ENCODE results near the gene KIF1B. TPM values are rescaled to one million over a fixed set of nuclear protein-coding genes. Genes with fewer than 3 reads are reported as not detected.

Gene KIF1B
- total and polyA plus RNA-seq, 9 of the 15 experiments (the other 6 are each of a cell fraction or from before 2014, with no cell fraction given) = 2.8 to 19.8 (median 11.9) TPM

GRCh38 chr1:10210841-10211804 lies 753 bp downstream of the KIF1B start (continued):
- TF ChIP-seq, protein P1, sequence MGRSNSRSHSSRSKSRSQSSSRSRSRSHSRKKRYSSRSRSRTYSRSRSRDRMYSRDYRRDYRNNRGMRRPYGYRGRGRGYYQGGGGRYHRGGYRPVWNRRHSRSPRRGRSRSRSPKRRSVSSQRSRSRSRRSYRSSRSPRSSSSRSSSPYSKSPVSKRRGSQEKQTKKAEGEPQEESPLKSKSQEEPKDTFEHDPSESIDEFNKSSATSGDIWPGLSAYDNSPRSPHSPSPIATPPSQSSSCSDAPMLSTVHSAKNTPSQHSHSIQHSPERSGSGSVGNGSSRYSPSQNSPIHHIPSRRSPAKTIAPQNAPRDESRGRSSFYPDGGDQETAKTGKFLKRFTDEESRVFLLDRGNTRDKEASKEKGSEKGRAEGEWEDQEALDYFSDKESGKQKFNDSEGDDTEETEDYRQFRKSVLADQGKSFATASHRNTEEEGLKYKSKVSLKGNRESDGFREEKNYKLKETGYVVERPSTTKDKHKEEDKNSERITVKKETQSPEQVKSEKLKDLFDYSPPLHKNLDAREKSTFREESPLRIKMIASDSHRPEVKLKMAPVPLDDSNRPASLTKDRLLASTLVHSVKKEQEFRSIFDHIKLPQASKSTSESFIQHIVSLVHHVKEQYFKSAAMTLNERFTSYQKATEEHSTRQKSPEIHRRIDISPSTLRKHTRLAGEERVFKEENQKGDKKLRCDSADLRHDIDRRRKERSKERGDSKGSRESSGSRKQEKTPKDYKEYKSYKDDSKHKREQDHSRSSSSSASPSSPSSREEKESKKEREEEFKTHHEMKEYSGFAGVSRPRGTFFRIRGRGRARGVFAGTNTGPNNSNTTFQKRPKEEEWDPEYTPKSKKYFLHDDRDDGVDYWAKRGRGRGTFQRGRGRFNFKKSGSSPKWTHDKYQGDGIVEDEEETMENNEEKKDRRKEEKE (IDR thresholded peaks at IDR 0.05; ENCODE audit: borderline replicate concordance in 1 of 2, control insufficient read depth in 1 of 2, low read depth in 2 of 2, low read length in 1 of 2) = no peak
- TF ChIP-seq ZNF695 (CRISPR knock-in tag; IDR thresholded peaks at IDR 0.05) (no peak), MIER1 (IDR thresholded peaks at IDR 0.05; ENCODE audit: low read depth) (no peak), NKRF (IDR thresholded peaks at IDR 0.05; ENCODE audit: borderline replicate concordance) (no peak; the same call in 1 of the 2 replicates), NR3C1 (CRISPR knock-in tag; IDR thresholded peaks at IDR 0.05) (no peak), CC2D1A (IDR thresholded peaks at IDR 0.05) (no peak), BCL6 (CRISPR knock-in tag; IDR thresholded peaks at IDR 0.05) (no peak), ZNF717 (CRISPR knock-in tag; IDR thresholded peaks at IDR 0.05) (no peak), HNRNPUL1 (IDR thresholded peaks at IDR 0.05; ENCODE audit: low read length) (no peak), MLX (CRISPR knock-in tag; conservative IDR thresholded peaks at IDR 0.05) (no peak), HMGN3 (IDR thresholded peaks at IDR 0.05; ENCODE audit: borderline replicate concordance, extremely low read depth, insufficient read length, low read depth, low read length) (no peak), ZKSCAN3 (CRISPR knock-in tag; IDR thresholded peaks at IDR 0.05) (no peak)
- TF ChIP-seq, protein P2, sequence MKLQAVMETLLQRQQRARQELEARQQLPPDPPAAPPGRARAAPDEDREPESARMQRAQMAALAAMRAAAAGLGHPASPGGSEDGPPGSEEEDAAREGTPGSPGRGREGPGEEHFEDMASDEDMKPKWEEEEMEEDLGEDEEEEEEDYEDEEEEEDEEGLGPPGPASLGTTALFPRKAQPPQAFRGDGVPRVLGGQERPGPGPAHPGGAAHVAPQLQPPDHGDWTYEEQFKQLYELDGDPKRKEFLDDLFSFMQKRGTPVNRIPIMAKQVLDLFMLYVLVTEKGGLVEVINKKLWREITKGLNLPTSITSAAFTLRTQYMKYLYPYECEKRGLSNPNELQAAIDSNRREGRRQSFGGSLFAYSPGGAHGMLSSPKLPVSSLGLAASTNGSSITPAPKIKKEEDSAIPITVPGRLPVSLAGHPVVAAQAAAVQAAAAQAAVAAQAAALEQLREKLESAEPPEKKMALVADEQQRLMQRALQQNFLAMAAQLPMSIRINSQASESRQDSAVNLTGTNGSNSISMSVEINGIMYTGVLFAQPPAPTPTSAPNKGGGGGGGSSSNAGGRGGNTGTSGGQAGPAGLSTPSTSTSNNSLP (IDR thresholded peaks at IDR 0.05; ENCODE audit: borderline replicate concordance, low read depth, low read length) = no peak
- TF ChIP-seq, protein P3, sequence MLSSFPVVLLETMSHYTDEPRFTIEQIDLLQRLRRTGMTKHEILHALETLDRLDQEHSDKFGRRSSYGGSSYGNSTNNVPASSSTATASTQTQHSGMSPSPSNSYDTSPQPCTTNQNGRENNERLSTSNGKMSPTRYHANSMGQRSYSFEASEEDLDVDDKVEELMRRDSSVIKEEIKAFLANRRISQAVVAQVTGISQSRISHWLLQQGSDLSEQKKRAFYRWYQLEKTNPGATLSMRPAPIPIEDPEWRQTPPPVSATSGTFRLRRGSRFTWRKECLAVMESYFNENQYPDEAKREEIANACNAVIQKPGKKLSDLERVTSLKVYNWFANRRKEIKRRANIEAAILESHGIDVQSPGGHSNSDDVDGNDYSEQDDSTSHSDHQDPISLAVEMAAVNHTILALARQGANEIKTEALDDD (IDR thresholded peaks at IDR 0.05) = no peak
